Neutrophil (primary cell): ENCODE measurements around the gene RNF43.

ENCODE experiments used
- H3K27ac ChIP-seq: fragments of 200-600 bp; sonication (generic); 2 replicates; pipeline ENCODE4 v1.5.1; 2016; ENCODE audit warnings: mild to moderate bottlenecking, moderate library complexity
- H3K27me3 ChIP-seq: fragments of 200-600 bp; sonication (generic); 2 replicates; pipeline ENCODE4 v1.6.0; 2016; ENCODE audit warnings: mild to moderate bottlenecking
- H3K36me3 ChIP-seq: fragments of 200-600 bp; sonication (generic); 2 replicates; pipeline ENCODE4 v1.5.1; 2017
- H3K4me1 ChIP-seq, 2 experiments: fragments of 200-600 bp in 1 of 2; sonication (generic) in 1 of 2; 1 replicate in 1 of 2; 2 replicates in 1 of 2; pipeline versions ENCODE4 v1.5.1 to v1.6.1; 2013 to 2016; ENCODE audit warnings: low read depth in 1 of 2, low read length in 1 of 2, mild to moderate bottlenecking in 1 of 2, moderate library complexity in 1 of 2; ENCODE audit not compliant: control insufficient read depth in 1 of 2, insufficient read depth in 1 of 2
- H3K4me3 ChIP-seq, 2 experiments: fragments of 200-600 bp in 1 of 2; sonication (generic) in 1 of 2; 1 replicate in 1 of 2; 2 replicates in 1 of 2; pipeline ENCODE4 v1.5.1; 2013 to 2016; ENCODE audit warnings: low read depth in 1 of 2, low read length in 1 of 2, mild to moderate bottlenecking in 1 of 2, moderate library complexity in 1 of 2
- H3K9me3 ChIP-seq: fragments of 200-600 bp; sonication (generic); 2 replicates; pipeline ENCODE4 v1.5.1; 2016
- TF ChIP-seq, protein P1 (sequence below): fragments of 200-600 bp; sonication (generic); IDR thresholded peaks from 2 replicates; pipeline ENCODE4 v1.5.1; 2016; ENCODE audit warnings: antibody characterized with exemption

Gene RNF43

DNA sequence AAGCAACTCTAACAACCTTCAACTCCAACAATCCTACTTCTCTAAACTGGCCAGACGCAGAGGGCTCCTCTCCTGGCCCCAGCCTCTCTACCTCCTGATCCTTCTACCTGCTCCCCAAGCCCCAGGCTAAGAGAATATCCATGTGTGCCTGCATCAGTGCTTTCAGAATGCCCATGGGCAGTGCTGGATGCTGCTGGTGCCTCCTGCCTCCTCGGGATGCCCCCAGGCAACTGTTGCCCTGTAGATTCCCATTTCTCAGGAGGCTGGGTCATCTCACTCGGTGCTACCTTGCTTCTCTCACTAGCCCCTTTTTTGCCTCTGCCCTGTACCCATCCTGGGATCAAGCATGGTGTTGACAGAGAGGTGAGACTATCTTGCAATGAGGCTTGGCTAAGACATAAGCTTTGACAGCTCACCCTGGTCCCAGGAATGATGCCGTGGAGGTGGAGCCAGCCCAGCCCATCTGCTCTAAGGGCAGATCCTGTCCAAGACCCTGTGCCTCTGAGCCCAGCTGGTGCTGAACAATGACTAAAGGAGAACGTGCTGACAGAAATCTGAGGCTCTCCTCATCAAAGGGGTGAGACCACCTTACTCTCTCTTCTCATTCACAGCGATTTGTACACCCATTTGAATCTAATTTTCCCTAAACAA is 45.9 kb downstream of the RNF43 start:
- TF ChIP-seq, protein P1, sequence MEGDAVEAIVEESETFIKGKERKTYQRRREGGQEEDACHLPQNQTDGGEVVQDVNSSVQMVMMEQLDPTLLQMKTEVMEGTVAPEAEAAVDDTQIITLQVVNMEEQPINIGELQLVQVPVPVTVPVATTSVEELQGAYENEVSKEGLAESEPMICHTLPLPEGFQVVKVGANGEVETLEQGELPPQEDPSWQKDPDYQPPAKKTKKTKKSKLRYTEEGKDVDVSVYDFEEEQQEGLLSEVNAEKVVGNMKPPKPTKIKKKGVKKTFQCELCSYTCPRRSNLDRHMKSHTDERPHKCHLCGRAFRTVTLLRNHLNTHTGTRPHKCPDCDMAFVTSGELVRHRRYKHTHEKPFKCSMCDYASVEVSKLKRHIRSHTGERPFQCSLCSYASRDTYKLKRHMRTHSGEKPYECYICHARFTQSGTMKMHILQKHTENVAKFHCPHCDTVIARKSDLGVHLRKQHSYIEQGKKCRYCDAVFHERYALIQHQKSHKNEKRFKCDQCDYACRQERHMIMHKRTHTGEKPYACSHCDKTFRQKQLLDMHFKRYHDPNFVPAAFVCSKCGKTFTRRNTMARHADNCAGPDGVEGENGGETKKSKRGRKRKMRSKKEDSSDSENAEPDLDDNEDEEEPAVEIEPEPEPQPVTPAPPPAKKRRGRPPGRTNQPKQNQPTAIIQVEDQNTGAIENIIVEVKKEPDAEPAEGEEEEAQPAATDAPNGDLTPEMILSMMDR: no peak
- no peak overlapping the region for H3K27ac ChIP-seq

DNA sequence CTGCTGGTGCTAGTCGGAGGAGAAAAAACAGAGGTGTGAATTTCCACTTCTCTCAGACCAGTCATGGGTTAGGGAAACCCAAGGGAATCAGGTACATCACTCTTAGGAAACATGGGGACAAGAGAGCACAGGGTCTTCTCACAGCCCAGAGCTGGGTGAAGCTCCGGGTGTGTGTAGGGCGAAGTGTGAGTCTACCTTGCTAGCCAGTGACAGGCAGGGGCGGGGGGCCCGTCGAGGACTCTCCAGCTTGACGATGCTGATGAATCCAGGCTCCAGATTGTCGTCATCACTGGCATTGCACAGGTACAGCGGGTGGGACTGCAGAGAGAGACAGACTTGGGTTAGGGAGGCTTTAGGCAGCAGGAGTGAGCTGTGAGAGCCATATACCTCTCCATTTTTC is 46.6 kb downstream of the RNF43 start:
- Histone ChIP-seq H3K9me3 (no peaks in the 10 kb centered on the region), H3K36me3 (no peaks in the 10 kb centered on the region), H3K27me3 (no peaks in the 10 kb centered on the region), H3K27ac (no peak overlapping the region), H3K4me3 (no peak overlapping the region), H3K4me1 (peaks cover 5 to 7% of the 10 kb centered on the region in 2 experiments)
- TF ChIP-seq, protein P1: no peak

More for the DNA sequence above, 45.9 kb downstream of the RNF43 start:
- Histone ChIP-seq H3K4me1 (peaks cover 5 to 7% of the 10 kb centered on the region in 2 experiments), H3K27me3 (no peaks in the 10 kb centered on the region), H3K9me3 (no peaks in the 10 kb centered on the region), H3K36me3 (no peaks in the 10 kb centered on the region), H3K4me3 (no peak overlapping the region)

DNA sequence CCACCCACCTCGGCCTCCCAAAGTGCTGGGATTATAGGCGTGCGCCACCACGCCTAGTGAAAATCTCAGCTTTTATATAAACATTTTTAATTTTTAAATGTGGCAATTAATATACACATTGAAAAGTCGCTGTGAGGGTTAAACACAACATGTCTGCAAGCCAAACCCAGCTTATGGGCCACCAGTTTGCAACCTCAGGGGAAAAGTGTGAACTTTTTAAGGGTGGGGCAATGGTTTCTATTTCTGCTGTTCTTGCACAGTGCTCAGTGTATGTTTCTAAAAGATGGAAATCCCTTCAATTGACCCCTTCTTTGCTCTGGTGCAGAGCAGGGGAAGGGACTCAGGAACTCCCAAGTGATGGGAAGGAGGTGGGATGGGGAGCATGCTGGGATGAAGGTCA is 47.0 kb downstream of the RNF43 start:
- no peaks in the 10 kb centered on the region for H3K9me3 ChIP-seq
- no peak overlapping the region for H3K27ac ChIP-seq
- H3K36me3 ChIP-seq: no peaks in the 10 kb centered on the region
- TF ChIP-seq, protein P1: no peak
- peaks cover 4 to 5% of the 10 kb centered on the region in 2 experiments for H3K4me1 ChIP-seq
- H3K4me3 ChIP-seq: no peak overlapping the region
- no peaks in the 10 kb centered on the region for H3K27me3 ChIP-seq

DNA sequence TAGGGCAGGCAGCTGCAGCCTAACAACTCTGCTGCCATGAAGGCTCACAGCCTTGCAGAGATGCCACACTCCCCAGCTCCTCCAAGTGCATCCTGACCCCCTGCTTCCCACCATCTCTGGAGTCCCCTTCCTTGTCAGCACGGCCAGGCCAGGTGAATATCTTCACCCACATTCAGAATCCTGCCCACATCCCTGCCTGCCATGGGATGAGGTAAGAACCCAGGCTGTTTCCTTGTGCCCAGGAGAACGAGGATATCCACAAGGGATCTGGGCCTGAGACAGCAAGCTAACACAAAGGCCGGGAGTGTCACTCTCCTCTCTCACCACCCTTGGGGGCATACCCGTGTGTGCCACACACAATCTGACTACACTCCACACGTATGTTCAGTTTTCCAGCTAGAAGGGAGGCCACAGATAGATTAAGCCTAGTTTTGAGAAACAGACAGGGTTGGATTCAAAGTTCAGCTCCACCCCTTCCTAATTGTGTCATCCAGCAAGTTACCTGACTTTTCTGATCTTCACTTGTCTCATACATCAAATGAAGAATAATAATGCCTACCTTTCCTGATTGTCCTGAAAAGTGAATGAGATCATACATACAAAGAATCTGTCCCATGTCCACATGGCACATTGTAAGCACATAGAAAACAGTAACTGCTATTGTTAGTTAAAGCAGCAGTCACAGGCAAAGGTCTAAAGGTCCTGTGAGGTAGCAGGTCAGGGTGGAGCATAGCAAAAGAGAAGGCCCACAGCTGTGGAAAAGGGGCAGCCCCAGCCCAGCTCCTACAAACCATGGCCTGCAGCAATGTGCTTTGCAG is 47.9 kb downstream of the RNF43 start:
- H3K4me1 ChIP-seq: no peaks in the 10 kb centered on the region
- H3K27ac ChIP-seq: no peak overlapping the region
- no peaks in the 10 kb centered on the region for H3K9me3 ChIP-seq
- TF ChIP-seq, protein P1: no peak
- no peaks in the 10 kb centered on the region for H3K36me3 ChIP-seq
- no peaks in the 10 kb centered on the region for H3K27me3 ChIP-seq
- no peak overlapping the region for H3K4me3 ChIP-seq

DNA sequence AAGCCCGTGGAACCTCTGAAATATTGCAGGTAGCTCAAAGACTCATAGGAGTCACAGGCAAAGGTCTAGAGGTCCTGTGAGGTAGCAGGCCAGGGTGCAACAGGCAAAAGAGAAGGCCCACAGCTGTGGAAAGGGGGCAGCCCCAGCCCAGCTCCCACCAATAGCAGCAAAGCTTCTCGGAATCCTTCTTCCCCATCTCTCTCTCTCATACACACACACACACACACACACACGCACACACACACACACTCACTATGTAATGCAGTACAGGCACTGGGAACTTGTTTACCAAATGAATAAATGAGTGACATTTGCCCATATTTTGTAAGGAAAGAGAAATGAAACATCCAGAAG is 48.5 kb downstream of the RNF43 start:
- Histone ChIP-seq H3K27ac (no peak overlapping the region), H3K36me3 (no peaks in the 10 kb centered on the region), H3K4me1 (no peaks in the 10 kb centered on the region), H3K27me3 (no peaks in the 10 kb centered on the region), H3K4me3 (no peak overlapping the region), H3K9me3 (no peaks in the 10 kb centered on the region)
- TF ChIP-seq, protein P1: no peak
